ENCODE results near the gene RHBDL1.

Gene RHBDL1

GRCh38 chr16:637081-638018 is 38.1 kb upstream of the RHBDL1 start:
- DNase-seq = peak; percentile 62

GRCh38 chr16:638034-638543 is 37.4 kb upstream of the RHBDL1 start:
- no peak for DNase-seq

GRCh38 chr16:638836-639235 is 36.6 kb upstream of the RHBDL1 start:
- no peak for DNase-seq

- no peak for DNase-seq
Measured at GRCh38 chr16:640614-641013, 34.9 kb upstream of the RHBDL1 start.

- peak; percentile 90 for DNase-seq
Measured at GRCh38 chr16:641326-642188, 33.9 kb upstream of the RHBDL1 start, which contains the start of gene MCRIP2. TSS of gene MCRIP2 (plus strand) at chr16:641828. CDS start at chr16:641992, 164 bp downstream.

- peak; percentile 88 for DNase-seq
Measured at GRCh38 chr16:642189-643049, 33.1 kb upstream of the RHBDL1 start.

GRCh38 chr16:643050-643368 is 32.5 kb upstream of the RHBDL1 start:
- DNase-seq = no peak

- no peak for DNase-seq
Measured at GRCh38 chr16:644556-644955, 30.9 kb upstream of the RHBDL1 start.

- DNase-seq = no peak
Measured at GRCh38 chr16:645852-646678, 29.4 kb upstream of the RHBDL1 start.

- no peak for DNase-seq
Measured at GRCh38 chr16:646679-647172, 28.7 kb upstream of the RHBDL1 start.

- DNase-seq = no peak
Measured at GRCh38 chr16:647173-647902, 28.1 kb upstream of the RHBDL1 start.

GRCh38 chr16:648071-648780 is 27.2 kb upstream of the RHBDL1 start:
- peak; percentile 81 for DNase-seq

GRCh38 chr16:648781-649589 is 26.5 kb upstream of the RHBDL1 start, which contains the start of gene WDR90:
TSS of gene WDR90 (plus strand) at chr16:649365. CDS start at chr16:649417, 52 bp downstream.
- DNase-seq = peak; percentile 95

- peak; percentile 29 for DNase-seq
Measured at GRCh38 chr16:649631-650030, 25.8 kb upstream of the RHBDL1 start.

GRCh38 chr16:651844-652243 is 23.6 kb upstream of the RHBDL1 start:
- no peak for DNase-seq

GRCh38 chr16:652454-653305 is 22.8 kb upstream of the RHBDL1 start:
- DNase-seq = no peak

GRCh38 chr16:654034-654433 is 21.4 kb upstream of the RHBDL1 start:
- no peak for DNase-seq

- DNase-seq = no peak
Measured at GRCh38 chr16:657487-657886, 18.0 kb upstream of the RHBDL1 start.

Data from OCI-M1 (cell line).